DND-41 (cell line): ENCODE results near the gene NRDC.

Experiments used
- CTCF ChIP-seq: IDR thresholded peaks from 2 replicates; pipeline ENCODE4 v1.5.1; 2012; ENCODE audit warnings: borderline replicate concordance, low read length, moderate library complexity, mild to moderate bottlenecking; ENCODE audit not compliant: poor library complexity, severe bottlenecking; ENCODE audit errors: extremely low read depth
- EZH2 ChIP-seq: IDR thresholded peaks from 3 replicates; pipeline ENCODE4 v1.6.1; 2012; ENCODE audit warnings: borderline replicate concordance, low read depth, mild to moderate bottlenecking, moderate library complexity, low read length, inconsistent platforms; ENCODE audit not compliant: severe bottlenecking

GRCh38 chr1:51915951-51916350 is 37.4 kb upstream of the NRDC start:
- TF ChIP-seq CTCF (no peak), EZH2 (no peak)
